GM18517 (cell line): ENCODE measurements around the gene MTHFSD.

ENCODE experiments used
- ATAC-seq: cut with Tn5 transposase; IDR thresholded peaks from one replicate; pipeline ENCODE4 v1.9.1; 2021; ENCODE audit warnings: mild to moderate bottlenecking, moderate library complexity; ENCODE audit not compliant: unreplicated experiment

MTHFSD gene

DNA sequence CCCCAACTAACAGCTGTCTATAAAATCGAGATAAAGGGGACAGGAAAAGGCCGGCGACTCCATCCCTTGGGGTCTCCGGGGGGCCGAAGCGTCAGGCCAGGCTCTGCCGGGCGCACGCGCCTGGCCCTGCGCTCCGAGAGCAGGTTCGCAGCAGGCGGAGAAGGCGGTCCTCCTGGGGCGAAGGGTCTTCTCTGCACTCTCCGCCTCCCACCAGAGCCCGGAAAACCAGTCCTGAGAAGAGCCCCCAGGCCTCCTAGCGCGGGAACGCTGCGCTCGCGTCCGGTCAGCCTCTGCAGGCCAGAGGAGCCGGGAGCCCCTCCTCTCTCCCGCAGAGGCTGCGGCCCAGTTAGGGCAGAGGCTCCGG is 39.6 kb downstream of the MTHFSD start:
- ATAC-seq = no peak

DNA sequence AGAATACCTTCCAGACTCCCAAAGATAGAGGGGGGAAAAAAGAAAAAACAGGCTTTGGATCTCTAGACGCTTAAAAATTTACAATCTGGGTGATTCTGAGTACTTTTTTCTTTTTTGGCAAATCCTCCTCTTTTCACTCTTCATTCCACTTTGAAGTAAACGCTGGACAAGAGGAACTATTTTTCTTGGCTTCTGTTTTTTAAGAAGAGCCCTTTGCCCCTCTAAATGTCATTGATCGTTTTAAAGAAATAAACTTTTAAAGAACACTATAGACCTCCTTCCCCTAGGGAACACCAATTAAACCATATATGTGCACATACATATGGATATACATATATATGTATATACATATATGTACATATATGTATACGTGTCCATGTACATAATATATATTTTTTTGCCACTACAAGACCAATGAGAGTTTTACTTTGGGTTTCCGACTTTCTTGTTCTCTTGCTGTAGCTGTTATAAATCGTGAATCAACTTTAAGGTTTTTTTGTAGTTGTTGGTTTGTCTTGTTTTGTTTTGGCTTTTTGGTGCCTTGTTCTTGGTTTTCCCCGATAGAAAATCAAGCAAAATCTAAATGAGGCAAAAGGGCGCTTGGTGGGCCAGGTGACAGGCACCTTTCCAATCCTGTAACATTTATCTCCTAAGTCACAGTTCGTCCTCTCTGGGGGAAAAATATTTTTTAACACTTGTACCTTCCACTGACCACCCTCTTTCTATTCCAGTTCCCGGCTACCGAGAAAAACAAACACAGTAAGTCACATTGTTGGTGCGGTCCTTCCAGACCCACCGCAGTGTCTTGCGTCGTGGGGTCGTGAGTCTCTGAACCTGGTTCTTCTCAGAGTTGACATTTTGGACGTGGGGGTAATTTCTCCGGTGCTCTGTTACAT is 40.3 kb downstream of the MTHFSD start:
- no peak for ATAC-seq

GRCh38 chr16:86513471-86514277 is 41.4 kb downstream of the MTHFSD start:
- no peak for ATAC-seq

DNA sequence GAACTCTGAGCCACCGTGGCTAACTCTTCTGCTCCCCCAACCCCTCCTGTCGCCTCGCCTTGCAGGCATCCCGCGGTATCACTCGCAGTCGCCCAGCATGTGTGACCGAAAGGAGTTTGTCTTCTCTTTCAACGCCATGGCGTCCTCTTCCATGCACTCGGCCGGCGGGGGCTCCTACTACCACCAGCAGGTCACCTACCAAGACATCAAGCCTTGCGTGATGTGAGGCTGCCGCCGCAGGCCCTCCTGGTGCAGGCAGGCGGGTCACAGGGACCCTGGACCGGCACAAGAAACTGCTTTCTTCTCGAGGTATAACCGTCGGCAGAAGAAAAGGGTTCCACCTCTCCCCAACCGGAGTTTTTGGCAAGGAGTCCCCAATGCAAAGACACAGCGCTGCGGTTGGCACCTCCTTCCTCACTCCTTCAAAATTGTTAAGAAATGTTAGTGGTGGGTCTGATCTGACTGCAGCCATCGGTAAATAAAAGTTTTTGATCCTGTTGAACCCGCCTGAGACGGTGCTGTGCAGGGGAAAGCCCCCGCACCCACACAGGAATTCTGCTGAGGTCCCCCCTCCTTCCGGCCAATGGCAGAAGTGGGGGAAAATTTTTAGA is 42.1 kb downstream of the MTHFSD start:
- no peak for ATAC-seq

- ATAC-seq = no peak
Observed at GRCh38 chr16:86512301-86512859, 42.7 kb downstream of the MTHFSD start.

GRCh38 chr16:86511317-86512161 is 43.5 kb downstream of the MTHFSD start:
- no peak for ATAC-seq

DNA sequence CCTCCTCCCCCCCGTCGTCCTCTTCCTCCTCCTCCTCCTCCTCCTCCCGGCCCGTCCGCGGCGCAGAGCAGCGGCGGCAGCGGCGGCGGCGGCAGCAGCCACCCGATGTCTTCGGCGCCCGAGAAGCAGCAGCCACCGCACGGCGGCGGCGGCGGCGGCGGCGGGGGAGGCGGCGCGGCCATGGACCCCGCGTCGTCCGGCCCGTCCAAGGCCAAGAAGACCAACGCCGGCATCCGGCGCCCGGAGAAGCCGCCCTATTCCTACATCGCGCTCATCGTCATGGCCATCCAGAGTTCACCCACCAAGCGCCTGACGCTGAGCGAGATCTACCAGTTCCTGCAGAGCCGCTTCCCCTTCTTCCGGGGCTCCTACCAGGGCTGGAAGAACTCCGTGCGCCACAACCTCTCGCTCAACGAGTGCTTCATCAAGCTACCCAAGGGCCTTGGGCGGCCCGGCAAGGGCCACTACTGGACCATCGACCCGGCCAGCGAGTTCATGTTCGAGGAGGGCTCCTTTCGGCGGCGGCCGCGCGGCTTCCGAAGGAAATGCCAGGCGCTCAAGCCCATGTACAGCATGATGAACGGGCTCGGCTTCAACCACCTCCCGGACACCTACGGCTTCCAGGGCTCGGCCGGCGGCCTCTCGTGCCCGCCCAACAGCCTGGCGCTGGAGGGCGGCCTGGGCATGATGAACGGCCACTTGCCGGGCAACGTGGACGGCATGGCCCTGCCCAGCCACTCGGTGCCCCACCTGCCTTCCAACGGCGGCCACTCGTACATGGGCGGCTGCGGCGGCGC is 44.4 kb downstream of the MTHFSD start, which contains the start of gene FOXF1:
Gene FOXF1, plus strand, starts transcription at position 63 of the 797 bp plus-strand sequence. Its CDS starts 43 bp downstream, at position 106.
- ATAC-seq = no peak

- no peak for ATAC-seq
Observed at GRCh38 chr16:86509759-86510464, 45.1 kb downstream of the MTHFSD start.

- ATAC-seq = no peak
Observed at GRCh38 chr16:86508947-86509758, 45.9 kb downstream of the MTHFSD start.

DNA sequence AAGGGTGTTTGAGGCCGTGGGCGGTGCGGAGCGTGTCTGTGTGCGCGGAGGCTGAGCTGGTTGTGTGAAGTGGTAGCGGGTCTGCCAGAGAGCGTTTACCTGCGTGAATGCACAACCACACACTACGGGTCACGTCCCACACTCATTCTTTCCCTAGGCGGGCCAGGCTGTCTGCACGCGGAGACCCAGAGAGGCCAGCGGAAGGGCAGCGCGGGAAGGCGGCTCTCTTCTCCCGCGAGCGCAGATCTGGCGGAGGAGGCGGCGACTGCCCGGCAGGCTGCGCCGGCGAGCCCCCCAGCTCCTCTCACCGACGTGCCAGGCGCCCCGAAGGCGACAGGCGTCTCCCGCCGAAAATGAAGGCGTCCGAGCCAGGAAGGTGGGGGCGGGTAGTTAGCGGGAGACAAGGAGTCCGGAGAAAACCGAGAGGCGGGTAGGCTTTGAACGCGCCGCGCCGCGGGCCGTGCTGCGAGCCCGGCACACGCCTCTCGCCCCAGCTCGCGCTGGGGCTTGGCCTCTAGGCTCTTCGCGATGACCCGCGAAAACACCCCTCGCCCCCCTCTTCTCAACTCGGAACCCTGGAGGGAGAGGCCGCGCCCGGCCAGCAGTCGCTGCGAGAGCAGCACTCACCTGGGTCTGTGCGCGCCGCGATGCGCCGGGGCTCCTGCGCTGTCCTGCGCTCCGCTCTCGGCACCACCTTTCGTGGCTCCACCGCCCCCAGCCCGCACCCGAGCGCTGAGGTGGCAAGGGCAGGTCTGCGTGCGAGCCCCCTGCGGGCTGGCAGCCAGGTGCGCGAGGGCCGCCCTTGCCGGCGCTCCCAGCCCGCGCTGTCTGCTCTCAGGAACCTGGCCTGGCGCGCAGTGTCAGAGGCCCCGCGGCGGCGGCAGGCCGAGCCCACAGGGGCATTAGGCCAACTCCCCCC is 46.7 kb downstream of the MTHFSD start:
- no peak for ATAC-seq

DNA sequence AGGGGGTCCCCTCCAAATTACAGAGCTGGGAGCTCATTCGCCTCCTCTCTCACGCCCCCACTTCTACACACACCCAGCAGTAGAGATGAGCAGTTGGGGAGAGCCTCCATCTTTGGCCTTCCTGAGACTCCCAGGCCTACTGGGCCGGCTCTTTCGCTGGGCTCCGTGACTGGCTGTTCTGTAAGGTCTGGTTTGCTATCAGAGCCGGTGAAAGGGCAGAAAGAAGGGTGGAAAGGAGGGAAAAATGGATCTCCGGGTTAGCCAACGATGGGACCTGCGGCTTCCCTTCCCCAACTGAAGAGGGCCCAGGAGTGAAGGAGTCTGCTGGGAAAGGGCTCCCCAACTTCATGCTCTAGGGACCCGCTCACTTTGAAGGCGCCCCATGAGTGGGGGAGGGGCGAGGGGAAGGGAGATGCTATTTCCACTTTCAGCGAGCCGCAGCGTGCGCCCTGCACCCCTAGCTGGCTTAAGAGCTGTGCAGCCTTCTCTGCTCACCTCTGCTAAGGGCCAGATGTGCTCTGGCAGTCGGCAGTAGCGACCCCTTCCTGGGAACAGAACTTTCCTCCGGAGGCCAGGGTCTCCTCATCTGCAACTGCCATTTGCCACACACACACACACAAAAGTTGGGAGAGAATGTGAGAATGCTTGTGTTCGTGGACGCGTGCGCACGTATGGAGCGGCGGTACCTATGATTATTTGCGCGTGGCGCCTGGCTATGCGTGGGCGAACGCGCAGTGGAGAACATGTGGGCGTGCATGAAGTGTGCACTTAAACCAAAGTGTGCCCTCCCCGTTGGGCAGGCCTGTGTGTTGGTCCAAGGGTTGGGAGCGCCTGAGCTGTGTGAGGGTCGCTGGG is 47.6 kb downstream of the MTHFSD start:
- ATAC-seq = no peak

GRCh38 chr16:86505899-86506864 is 48.9 kb downstream of the MTHFSD start:
- ATAC-seq = no peak

GRCh38 chr16:86505185-86505898 is 49.7 kb downstream of the MTHFSD start:
- ATAC-seq = no peak
